Erythroblast (primary cell): ENCODE results near the gene F12.

ENCODE experiments used
- GATA1 ChIP-seq: IDR thresholded peaks from 2 replicates; pipeline ENCODE4 v1.6.1; 2011; ENCODE audit warnings: low read depth, mild to moderate bottlenecking, control low read depth, low read length, moderate library complexity
- POLR2A ChIP-seq: IDR thresholded peaks from 2 replicates; pipeline ENCODE4 v1.6.1; 2011; ENCODE audit warnings: mild to moderate bottlenecking, low read length

DNA sequence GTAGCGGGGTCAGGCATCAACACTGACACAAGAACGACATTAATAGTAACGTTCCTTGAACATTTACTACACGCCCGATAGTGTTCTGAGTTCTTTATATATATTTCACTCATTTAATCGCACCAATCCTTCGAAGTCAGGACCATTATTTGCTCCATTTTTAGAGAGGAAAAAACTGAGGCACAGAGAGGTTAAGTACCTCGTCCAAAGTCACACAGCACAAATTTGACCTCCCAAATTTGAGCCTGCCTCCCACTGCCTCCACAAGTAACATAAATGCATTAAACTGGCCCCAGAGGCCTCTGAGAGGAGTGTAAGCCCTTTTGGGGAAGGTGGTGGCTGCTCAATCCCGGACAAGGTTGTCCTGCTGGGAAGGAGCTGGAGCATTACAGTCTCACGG lies 45.8 kb downstream of the F12 start:
- no peak for TF ChIP-seq POLR2A
- no peak for TF ChIP-seq GATA1
